MCF 10A (cell line): ENCODE data around the gene LEMD1. TPM values are rescaled to one million over a fixed set of nuclear protein-coding genes. Genes with fewer than 3 reads are reported as not detected.

Source experiments
- BruUV-seq: library from RNA; stranded (reverse); fragments of 400-500 nt; replicated peaks from 2 replicates; lab custom pipeline; 2021; lab: Mats Ljungman, UMichigan
- CTCF ChIA-PET: fragments of 300-600 bp; sonication (Branson Sonifier 250); formaldehyde crosslinking; extraction: SDS; loops from one replicate; lab custom pipeline; 2021; ENCODE audit warnings: antibody characterized with exemption, inconsistent platforms; lab: Yijun Ruan, JAX
- POLR2A ChIA-PET: fragments of 300-600, 350-650 bp; sonication (Branson Sonifier 250); formaldehyde crosslinking; extraction: SDS; loops from one replicate; lab custom pipeline; 2020; ENCODE audit warnings: antibody characterized with exemption, inconsistent platforms; lab: Yijun Ruan, JAX
- DNase-seq: peaks from one replicate; pipeline ENCODE4 v3.0.0-alpha.2; 2018; ENCODE audit not compliant: unreplicated experiment
- H3K27ac Mint-ChIP-seq: one replicate; pipeline ENCODE4 v1.8.0; 2022; ENCODE audit warnings: mild to moderate bottlenecking, low read depth, mixed read lengths; ENCODE audit not compliant: unreplicated experiment
- H3K27me3 Mint-ChIP-seq: one replicate; pipeline ENCODE4 v1.8.0; 2022; ENCODE audit warnings: mixed read lengths; ENCODE audit not compliant: insufficient read depth, unreplicated experiment
- H3K36me3 Mint-ChIP-seq: one replicate; pipeline ENCODE4 v1.8.0; 2022; ENCODE audit warnings: mild to moderate bottlenecking, moderate library complexity, mixed read lengths; ENCODE audit not compliant: insufficient read depth, unreplicated experiment
- H3K4me1 Mint-ChIP-seq: one replicate; pipeline ENCODE4 v1.8.0; 2022; ENCODE audit warnings: mixed read lengths; ENCODE audit not compliant: insufficient read depth, unreplicated experiment
- H3K4me3 Mint-ChIP-seq: one replicate; pipeline ENCODE4 v1.8.0; 2022; ENCODE audit warnings: mild to moderate bottlenecking, moderate library complexity, mixed read lengths; ENCODE audit not compliant: unreplicated experiment
- H3K9me3 Mint-ChIP-seq: one replicate; pipeline ENCODE4 v1.8.0; 2022; ENCODE audit warnings: mixed read lengths; ENCODE audit not compliant: unreplicated experiment
- CTCF ChIP-seq: fragments of 200-600 bp; IDR thresholded peaks from one replicate; pipeline ENCODE4 v1.8.0; 2022; ENCODE audit warnings: antibody characterized with exemption, mild to moderate bottlenecking; ENCODE audit not compliant: unreplicated experiment
- intact Hi-C: fragments of 100-400 bp; cut with micrococcal nuclease; formaldehyde crosslinking; loops from 2 replicates; pipeline ENCODE4 v1.14.1; 2022
- total RNA-seq: library from RNA; stranded (reverse); gene quantifications from 2 replicates; pipeline ENCODE4 v1.2.3, GENCODE V29; 2022

Gene LEMD1
- total RNA-seq, 1 experiment from 2014 or later: 1.4 TPM

GRCh38 chr1:205452364-205452763 is 30.5 kb upstream of the LEMD1 start:
- H3K4me3 Mint-ChIP-seq: no peak overlapping the region
- ChIA-PET POLR2A (interaction anchor here (5.6 kb wide), 1 partner anchor 13 kb away, joined by 38 read pairs; no protein-coding TSS in a partner anchor), CTCF (interaction anchor here (0.5 to 1.4 kb wide), 8 partner anchors 9 to 598 kb away, joined by 3 to 6 read pairs (median 3); no protein-coding TSS in a partner anchor)
- H3K36me3 Mint-ChIP-seq: no peaks in the 10 kb centered on the region
- no peak overlapping the region for H3K27ac Mint-ChIP-seq
- no TSS peak for BruUV-seq
- intact Hi-C loops: no loop called here
- peaks cover 42% of the 10 kb centered on the region for H3K4me1 Mint-ChIP-seq
- TF ChIP-seq CTCF: no peak
- no peak for DNase-seq
- H3K27me3 Mint-ChIP-seq: peaks cover 64% of the 10 kb centered on the region
- H3K9me3 Mint-ChIP-seq: no peaks in the 10 kb centered on the region

- no peak overlapping the region for H3K27ac Mint-ChIP-seq
- BruUV-seq: no TSS peak
- H3K36me3 Mint-ChIP-seq: no peaks in the 10 kb centered on the region
- intact Hi-C loops: no loop called here
- CTCF ChIA-PET: interaction anchor here (1.0 to 1.4 kb wide), 4 partner anchors 13 to 98 kb away, joined by 3 to 6 read pairs (median 4); no protein-coding TSS in a partner anchor
- no peak for DNase-seq
- no peaks in the 10 kb centered on the region for H3K9me3 Mint-ChIP-seq
- TF ChIP-seq CTCF: no peak
- peaks cover 45% of the 10 kb centered on the region for H3K4me1 Mint-ChIP-seq
- H3K27me3 Mint-ChIP-seq: peaks cover 58% of the 10 kb centered on the region
- H3K4me3 Mint-ChIP-seq: no peak overlapping the region
- POLR2A ChIA-PET: interaction anchor here (5.6 kb wide), 1 partner anchor 12 kb away, joined by 38 read pairs; no protein-coding TSS in a partner anchor
These were observed 29.9 kb upstream of the LEMD1 start for GRCh38 chr1:205451759-205452164.

- no peak for TF ChIP-seq CTCF
- Mint-ChIP-seq H3K9me3 (no peaks in the 10 kb centered on the region), H3K27me3 (peaks cover 53% of the 10 kb centered on the region), H3K4me3 (no peak overlapping the region), H3K4me1 (peaks cover 41% of the 10 kb centered on the region), H3K27ac (no peak overlapping the region), H3K36me3 (no peaks in the 10 kb centered on the region)
- CTCF ChIA-PET: interaction anchor here (0.6 to 1.3 kb wide), 5 partner anchors 11 to 79 kb away, joined by 3 to 5 read pairs (median 3); no protein-coding TSS in a partner anchor
- intact Hi-C loops: no loop called here
- DNase-seq: no peak
- BruUV-seq: no TSS peak
- POLR2A ChIA-PET: interaction anchor here (0.6 to 5.6 kb wide), 3 partner anchors 12 to 1832 kb away, joined by 3 to 38 read pairs (median 11); no protein-coding TSS in a partner anchor
These were observed 29.3 kb upstream of the LEMD1 start for GRCh38 chr1:205451202-205451601.

GRCh38 chr1:205450448-205450847 is 28.6 kb upstream of the LEMD1 start:
- CTCF ChIA-PET: interaction anchor here (0.6 to 3.0 kb wide), 7 partner anchors 10 to 293 kb away, joined by 3 to 27 read pairs (median 5); no protein-coding TSS in a partner anchor
- no peaks in the 10 kb centered on the region for H3K36me3 Mint-ChIP-seq
- BruUV-seq: no TSS peak
- intact Hi-C loops: no loop called here
- POLR2A ChIA-PET: interaction anchor here (0.5 to 5.6 kb wide), 8 partner anchors 11 to 61 kb away, joined by 3 to 38 read pairs (median 4); no protein-coding TSS in a partner anchor
- TF ChIP-seq CTCF: no peak
- H3K9me3 Mint-ChIP-seq: no peaks in the 10 kb centered on the region
- H3K27ac Mint-ChIP-seq: peak overlapping the region; percentile 98
- DNase-seq: no peak
- peaks cover 45% of the 10 kb centered on the region for H3K27me3 Mint-ChIP-seq
- H3K4me3 Mint-ChIP-seq: peak overlapping the region; percentile 89
- H3K4me1 Mint-ChIP-seq: peaks cover 36% of the 10 kb centered on the region
